ENCODE measurements around the gene CCDC174.

DNA sequence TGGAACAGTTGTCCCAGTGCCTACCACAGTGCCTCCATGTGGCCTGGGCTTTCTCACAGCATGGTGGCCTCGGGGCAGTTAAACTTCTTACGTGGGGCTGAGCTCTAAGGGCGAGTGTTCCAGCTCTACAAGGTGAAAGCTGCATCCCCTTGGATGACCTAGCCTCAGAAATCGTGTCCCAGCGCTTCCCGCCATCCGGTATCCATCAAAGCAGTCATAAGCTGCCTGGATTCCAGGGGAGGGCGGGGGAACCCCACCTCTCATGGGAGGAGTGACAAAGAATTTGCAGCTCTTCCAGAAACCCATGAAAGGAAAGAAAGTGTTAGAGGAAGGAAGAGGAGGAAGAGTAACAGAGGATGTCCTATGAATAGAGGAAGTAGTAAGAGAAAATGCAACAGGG, 45.8 kb upstream of the CCDC174 start:
- TF ChIP-seq POLR2AphosphoS5 (IDR thresholded peaks at IDR 0.05; ENCODE audit: low read depth, low read length): no peak
- TF ChIP-seq, protein P1, sequence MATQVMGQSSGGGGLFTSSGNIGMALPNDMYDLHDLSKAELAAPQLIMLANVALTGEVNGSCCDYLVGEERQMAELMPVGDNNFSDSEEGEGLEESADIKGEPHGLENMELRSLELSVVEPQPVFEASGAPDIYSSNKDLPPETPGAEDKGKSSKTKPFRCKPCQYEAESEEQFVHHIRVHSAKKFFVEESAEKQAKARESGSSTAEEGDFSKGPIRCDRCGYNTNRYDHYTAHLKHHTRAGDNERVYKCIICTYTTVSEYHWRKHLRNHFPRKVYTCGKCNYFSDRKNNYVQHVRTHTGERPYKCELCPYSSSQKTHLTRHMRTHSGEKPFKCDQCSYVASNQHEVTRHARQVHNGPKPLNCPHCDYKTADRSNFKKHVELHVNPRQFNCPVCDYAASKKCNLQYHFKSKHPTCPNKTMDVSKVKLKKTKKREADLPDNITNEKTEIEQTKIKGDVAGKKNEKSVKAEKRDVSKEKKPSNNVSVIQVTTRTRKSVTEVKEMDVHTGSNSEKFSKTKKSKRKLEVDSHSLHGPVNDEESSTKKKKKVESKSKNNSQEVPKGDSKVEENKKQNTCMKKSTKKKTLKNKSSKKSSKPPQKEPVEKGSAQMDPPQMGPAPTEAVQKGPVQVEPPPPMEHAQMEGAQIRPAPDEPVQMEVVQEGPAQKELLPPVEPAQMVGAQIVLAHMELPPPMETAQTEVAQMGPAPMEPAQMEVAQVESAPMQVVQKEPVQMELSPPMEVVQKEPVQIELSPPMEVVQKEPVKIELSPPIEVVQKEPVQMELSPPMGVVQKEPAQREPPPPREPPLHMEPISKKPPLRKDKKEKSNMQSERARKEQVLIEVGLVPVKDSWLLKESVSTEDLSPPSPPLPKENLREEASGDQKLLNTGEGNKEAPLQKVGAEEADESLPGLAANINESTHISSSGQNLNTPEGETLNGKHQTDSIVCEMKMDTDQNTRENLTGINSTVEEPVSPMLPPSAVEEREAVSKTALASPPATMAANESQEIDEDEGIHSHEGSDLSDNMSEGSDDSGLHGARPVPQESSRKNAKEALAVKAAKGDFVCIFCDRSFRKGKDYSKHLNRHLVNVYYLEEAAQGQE (IDR thresholded peaks at IDR 0.05; ENCODE audit: insufficient read depth in 1 of 2, low read depth in 2 of 2, low read length in 2 of 2): no peak
